Measurements from ENCODE around the gene BCR. TPM values are rescaled to one million over a fixed set of nuclear protein-coding genes. Genes with fewer than 3 reads are reported as not detected.
A peak's percentile ranks its signal among the peaks of the same experiment; 100 is the strongest.

The BCR gene
- total RNA-seq, 4 donors from 2014 or later: 38.7 to 50.0 (median 47.5) TPM

DNA sequence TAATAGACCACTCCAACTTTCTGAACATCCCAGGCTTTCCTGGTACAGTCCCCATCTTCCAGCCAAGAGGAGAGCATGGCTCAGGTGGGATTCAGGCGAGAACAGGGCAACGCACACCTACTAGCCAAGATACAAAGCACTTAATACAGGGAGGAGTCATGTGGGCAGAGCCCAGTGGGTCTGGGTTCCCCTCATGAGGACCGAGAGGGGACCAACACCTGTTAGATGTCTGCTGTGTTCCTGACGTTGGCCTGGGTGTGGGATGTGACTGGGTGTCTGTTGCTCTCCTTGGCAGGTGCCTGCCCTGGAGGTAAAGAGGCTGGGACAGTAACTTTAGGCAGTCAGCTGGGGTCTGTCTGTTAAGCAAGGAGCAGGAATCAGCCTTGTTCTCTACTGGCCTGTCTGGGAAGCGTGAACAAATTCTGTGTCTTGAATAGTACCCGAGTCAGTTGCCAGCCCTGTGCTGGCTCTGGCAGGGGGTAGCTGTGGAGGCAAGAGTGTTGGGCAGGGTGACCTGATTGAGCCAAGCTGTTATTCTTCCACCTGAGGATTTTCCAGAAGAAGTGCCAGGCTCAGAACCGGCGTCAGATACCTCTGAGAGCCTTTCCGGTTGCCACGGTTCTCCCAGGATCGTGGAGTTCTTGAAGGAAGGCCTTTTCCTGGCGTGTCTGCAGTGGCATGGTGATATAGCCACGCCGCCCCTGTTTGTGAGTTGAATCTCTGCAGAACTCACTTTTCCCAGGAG is 56.3 kb downstream of the BCR start:
- no peak for TF ChIP-seq POLR2A (IDR thresholded peaks at IDR 0.05)
- TF ChIP-seq, protein P1, sequence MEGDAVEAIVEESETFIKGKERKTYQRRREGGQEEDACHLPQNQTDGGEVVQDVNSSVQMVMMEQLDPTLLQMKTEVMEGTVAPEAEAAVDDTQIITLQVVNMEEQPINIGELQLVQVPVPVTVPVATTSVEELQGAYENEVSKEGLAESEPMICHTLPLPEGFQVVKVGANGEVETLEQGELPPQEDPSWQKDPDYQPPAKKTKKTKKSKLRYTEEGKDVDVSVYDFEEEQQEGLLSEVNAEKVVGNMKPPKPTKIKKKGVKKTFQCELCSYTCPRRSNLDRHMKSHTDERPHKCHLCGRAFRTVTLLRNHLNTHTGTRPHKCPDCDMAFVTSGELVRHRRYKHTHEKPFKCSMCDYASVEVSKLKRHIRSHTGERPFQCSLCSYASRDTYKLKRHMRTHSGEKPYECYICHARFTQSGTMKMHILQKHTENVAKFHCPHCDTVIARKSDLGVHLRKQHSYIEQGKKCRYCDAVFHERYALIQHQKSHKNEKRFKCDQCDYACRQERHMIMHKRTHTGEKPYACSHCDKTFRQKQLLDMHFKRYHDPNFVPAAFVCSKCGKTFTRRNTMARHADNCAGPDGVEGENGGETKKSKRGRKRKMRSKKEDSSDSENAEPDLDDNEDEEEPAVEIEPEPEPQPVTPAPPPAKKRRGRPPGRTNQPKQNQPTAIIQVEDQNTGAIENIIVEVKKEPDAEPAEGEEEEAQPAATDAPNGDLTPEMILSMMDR (IDR thresholded peaks at IDR 0.05): no peak
- intact Hi-C loops (cut with DNase I): no loop called here
- Histone ChIP-seq H3K27ac (peak overlapping the region in 2 of 4 donors; percentile 5 to 11), H3K4me3 (no peak overlapping the region), H3K27me3 (no peaks in the 10 kb centered on the region), H3K9me3 (no peaks in the 10 kb centered on the region), H3K4me1 (peaks cover 4 to 71% (median 34%) of the 10 kb centered on the region in 3 donors), H3K36me3 (peaks cover 0 to 6% (median 0%) of the 10 kb centered on the region in 3 donors)
- DNase-seq: no peak
- WGBS, 2 donors: 59 to 95% methylated on average over 5 to 7 of the region's 14 CpGs

DNA sequence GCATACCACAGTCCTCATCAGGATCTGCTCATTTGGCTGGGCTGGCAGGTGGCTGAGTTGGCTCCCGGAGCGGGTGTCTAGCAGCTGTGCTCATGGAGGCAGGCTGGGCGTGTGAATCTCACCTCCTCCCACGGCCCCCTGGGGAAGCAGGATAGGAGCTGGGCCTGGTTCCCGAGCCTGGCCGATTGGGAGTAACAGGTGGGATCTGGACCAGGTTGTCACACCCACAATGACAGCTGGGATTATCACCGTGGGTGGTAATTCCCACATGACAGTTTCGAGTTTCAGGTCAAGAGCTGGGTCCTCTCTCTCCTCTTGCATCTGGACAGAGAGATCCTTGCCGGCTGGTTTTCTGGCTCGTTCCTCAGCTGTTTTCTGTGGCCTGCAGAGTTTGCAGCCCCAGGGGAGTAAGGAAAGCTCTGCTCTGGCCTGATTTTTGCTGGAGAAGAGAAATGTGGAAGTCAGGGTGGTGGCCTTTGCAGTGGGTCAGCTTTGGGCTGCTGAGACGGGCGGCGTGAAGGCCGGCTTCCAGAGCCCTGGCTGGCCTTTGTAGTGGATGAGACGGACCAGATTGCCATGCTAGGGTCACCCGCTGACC is 57.0 kb downstream of the BCR start:
- Histone ChIP-seq H3K27me3 (no peaks in the 10 kb centered on the region), H3K27ac (peak overlapping the region in 2 of 4 donors; percentile 11), H3K36me3 (peaks cover 0 to 6% (median 0%) of the 10 kb centered on the region in 3 donors), H3K9me3 (no peaks in the 10 kb centered on the region), H3K4me1 (peaks cover 4 to 71% (median 29%) of the 10 kb centered on the region in 3 donors), H3K4me3 (no peak overlapping the region)
- TF ChIP-seq POLR2A (IDR thresholded peaks at IDR 0.05): no peak
- TF ChIP-seq, protein P1 (IDR thresholded peaks at IDR 0.05): no peak
- 29 to 75% methylated on average over 2 to 13 of the region's 16 CpGs for WGBS, 2 donors
- DNase-seq: no peak
- intact Hi-C loops (cut with DNase I): no loop called here

DNA sequence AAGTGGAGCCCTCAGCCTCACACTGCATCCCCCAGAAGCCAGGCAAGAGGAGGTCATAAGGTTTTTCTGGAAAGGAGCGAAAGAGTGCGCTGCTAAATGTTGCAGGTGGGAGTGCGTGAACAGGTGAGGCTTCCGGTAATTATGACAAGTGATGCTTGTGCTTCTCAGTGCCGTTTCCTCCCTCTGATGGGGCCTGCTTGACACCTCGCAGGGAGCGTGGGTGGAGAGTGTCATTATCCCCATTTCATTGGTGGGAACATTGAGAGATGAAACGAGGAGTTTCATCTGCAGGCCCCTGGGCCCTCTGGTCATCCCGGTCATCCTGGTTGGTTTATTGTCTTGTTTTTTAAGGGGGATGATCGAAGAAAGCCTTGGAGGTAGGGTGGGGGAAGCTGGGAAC is 57.5 kb downstream of the BCR start:
- DNase-seq: no peak
- no peaks in the 10 kb centered on the region for H3K27me3 ChIP-seq
- no peak overlapping the region for H3K4me3 ChIP-seq
- peak overlapping the region in 2 of 4 donors; percentile 11 for H3K27ac ChIP-seq
- 81 to 91% methylated on average over 8 to 9 of the region's 10 CpGs for WGBS, 2 donors
- TF ChIP-seq, protein P1 (IDR thresholded peaks at IDR 0.05): no peak
- no peaks in the 10 kb centered on the region for H3K9me3 ChIP-seq
- H3K36me3 ChIP-seq: peaks cover 0 to 6% (median 0%) of the 10 kb centered on the region in 3 donors
- peaks cover 4 to 71% (median 29%) of the 10 kb centered on the region in 3 donors for H3K4me1 ChIP-seq
- intact Hi-C loops (cut with DNase I): no loop called here

DNA sequence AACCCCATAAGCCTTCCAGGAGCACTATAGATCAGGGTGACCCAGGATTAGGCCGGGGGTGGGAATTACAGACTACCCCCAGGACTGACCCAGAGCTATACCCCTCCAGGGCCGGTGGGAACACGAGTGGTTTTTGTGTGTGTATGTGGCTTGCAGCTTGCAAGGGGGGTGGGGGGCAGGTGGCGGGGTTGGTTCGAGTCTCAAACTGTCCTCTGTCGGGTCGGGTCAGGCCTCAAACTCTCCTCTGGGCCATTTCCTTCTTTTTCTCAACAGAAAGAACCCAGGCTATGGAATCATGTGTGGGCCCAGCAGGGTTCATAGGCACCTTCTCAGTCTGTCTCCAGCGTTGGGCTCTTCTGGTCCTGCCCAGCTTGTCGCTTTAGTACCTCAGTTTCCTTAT is 58.4 kb downstream of the BCR start:
- peaks cover 4 to 69% (median 37%) of the 10 kb centered on the region in 3 donors for H3K4me1 ChIP-seq
- H3K27ac ChIP-seq: no peak overlapping the region
- no peak overlapping the region for H3K4me3 ChIP-seq
- no peaks in the 10 kb centered on the region for H3K27me3 ChIP-seq
- intact Hi-C loops (cut with DNase I): no loop called here
- H3K36me3 ChIP-seq: peaks cover 0 to 6% (median 0%) of the 10 kb centered on the region in 3 donors
- 93% methylated on average over 9 of the region's 9 CpGs; no CpG with 5 or more reads in 1 of the 2 donors for WGBS, 2 donors
- DNase-seq: no peak
- TF ChIP-seq, protein P1 (IDR thresholded peaks at IDR 0.05): no peak
- TF ChIP-seq POLR2A (IDR thresholded peaks at IDR 0.05): no peak
- no peaks in the 10 kb centered on the region for H3K9me3 ChIP-seq

DNA sequence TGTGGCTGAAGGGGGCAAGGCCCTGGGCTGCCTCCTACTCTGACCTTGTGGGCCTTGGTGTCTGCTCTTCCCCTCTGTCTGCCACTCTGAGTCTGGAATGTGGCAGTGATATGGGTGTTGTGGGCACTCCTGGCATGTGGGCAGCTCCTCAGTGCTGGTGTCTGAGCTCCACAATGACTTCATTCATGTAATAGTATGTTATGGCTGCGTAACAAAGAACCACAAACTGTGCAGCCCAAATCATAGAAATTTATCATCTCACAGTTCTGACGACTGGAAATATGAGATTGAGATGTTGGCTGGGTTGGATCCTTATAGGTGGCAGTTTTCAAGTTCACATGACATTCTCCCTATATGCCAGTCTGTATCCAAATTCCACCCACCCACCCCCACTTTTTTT is 59.1 kb downstream of the BCR start:
- DNase-seq: no peak
- TF ChIP-seq POLR2A (IDR thresholded peaks at IDR 0.05): no peak
- TF ChIP-seq, protein P1 (IDR thresholded peaks at IDR 0.05): no peak
- H3K4me1 ChIP-seq: peaks cover 4 to 68% (median 38%) of the 10 kb centered on the region in 3 donors
- no peak overlapping the region for H3K27ac ChIP-seq
- no peaks in the 10 kb centered on the region for H3K27me3 ChIP-seq
- 86 to 100% methylated on average over 1 to 2 of the region's 2 CpGs for WGBS, 2 donors
- peaks cover 0 to 6% (median 0%) of the 10 kb centered on the region in 3 donors for H3K36me3 ChIP-seq
- no peaks in the 10 kb centered on the region for H3K9me3 ChIP-seq
- intact Hi-C loops (cut with DNase I): no loop called here
- no peak overlapping the region for H3K4me3 ChIP-seq
